Panc1 (cell line): ENCODE measurements around the gene GPR26. TPM values are rescaled to one million over a fixed set of nuclear protein-coding genes. Genes with fewer than 3 reads are reported as not detected.

Experiments used
- ATAC-seq: fragments of 200-7000 bp; cut with Tn5 transposase; 2 replicates; pipeline ENCODE4 v1.9.1; 2020; ENCODE audit warnings: mild to moderate bottlenecking, moderate library complexity
- BruUV-seq: library from RNA; stranded (reverse); fragments of 400-500 nt; replicated peaks from 2 replicates; lab custom pipeline; 2021; lab: Mats Ljungman, UMichigan
- CTCF ChIA-PET: fragments of 300-600 bp; sonication (Branson Sonifier 250); formaldehyde crosslinking; loops from one replicate; lab custom pipeline; 2022; ENCODE audit warnings: antibody characterized with exemption; lab: Charles Lee
- POLR2A ChIA-PET: fragments of 300-600 bp; sonication (Branson Sonifier 250); formaldehyde crosslinking; loops from one replicate; lab custom pipeline; 2022; ENCODE audit warnings: antibody characterized with exemption; lab: Charles Lee
- DNase-seq: peaks from one replicate; pipeline ENCODE4 v3.0.0-alpha.2; 2010; ENCODE audit warnings: low read depth, low spot score
- H3K27ac ChIP-seq: 2 replicates; pipeline ENCODE4 v1.5.1; 2011; ENCODE audit warnings: mild to moderate bottlenecking, low read length, inconsistent platforms
- H3K27me3 ChIP-seq: fragments of 200-500 bp; sonication (Bioruptor generic); 2 replicates; pipeline ENCODE4 v1.6.0; 2014; ENCODE audit warnings: low read length, inconsistent platforms; ENCODE audit not compliant: control insufficient read depth, insufficient read depth
- H3K36me3 ChIP-seq: fragments of 200-500 bp; sonication (Bioruptor generic); 2 replicates; pipeline ENCODE4 v1.5.1; 2014; ENCODE audit warnings: inconsistent platforms, mild to moderate bottlenecking, low read length, moderate library complexity; ENCODE audit not compliant: control insufficient read depth, insufficient read depth
- H3K4me1 ChIP-seq: 2 replicates; pipeline ENCODE4 v1.5.1; 2011; ENCODE audit warnings: inconsistent platforms, mild to moderate bottlenecking, low read length, moderate library complexity; ENCODE audit not compliant: control insufficient read depth, insufficient read depth
- H3K4me3 ChIP-seq, 2 experiments: 2 replicates each; pipeline ENCODE4 v1.5.1; 2011 to 2012; ENCODE audit warnings: low read depth in 2 of 2, low read length in 2 of 2, mild to moderate bottlenecking in 2 of 2, inconsistent platforms in 1 of 2, moderate library complexity in 1 of 2
- H3K9me3 ChIP-seq: fragments of 200-500 bp; sonication (Bioruptor generic); 2 replicates; pipeline ENCODE4 v1.5.1; 2014; ENCODE audit warnings: low read depth, mild to moderate bottlenecking, inconsistent platforms, low read length, moderate library complexity; ENCODE audit not compliant: control insufficient read depth, insufficient read depth
- CTCF ChIP-seq: fragments of 450-650 bp; IDR thresholded peaks from 2 replicates; pipeline ENCODE4 v1.5.1; 2017; ENCODE audit warnings: mild to moderate bottlenecking
- POLR2AphosphoS5 ChIP-seq: IDR thresholded peaks from 2 replicates; pipeline ENCODE4 v1.6.1; 2012; ENCODE audit warnings: mild to moderate bottlenecking, low read depth, low read length, moderate library complexity
- REST ChIP-seq, 2 experiments: IDR thresholded peaks; 2 replicates each; pipeline ENCODE4 v1.6.1; 2011 to 2012; ENCODE audit warnings: low read depth in 2 of 2, control low read depth in 1 of 2, low read length in 1 of 2, mild to moderate bottlenecking in 1 of 2, moderate library complexity in 1 of 2; ENCODE audit not compliant: insufficient read depth in 1 of 2
- SIN3A ChIP-seq: IDR thresholded peaks from 2 replicates; pipeline ENCODE4 v1.6.1; 2012; ENCODE audit warnings: low read depth, mild to moderate bottlenecking, low read length, moderate library complexity, borderline replicate concordance; ENCODE audit not compliant: insufficient read depth
- TCF7L2 ChIP-seq: IDR thresholded peaks from 2 replicates; pipeline ENCODE4 v1.6.1; 2011; ENCODE audit warnings: mild to moderate bottlenecking, low read depth, low read length, inconsistent platforms
- in situ Hi-C: cut with HindIII; loops from 2 replicates; pipeline ENCODE4 v1.10.0; 2016; ENCODE audit warnings: low sequenced_read_pairs, low pct_unique_long_range_greater_than_20kb
- intact Hi-C: fragments of 100-400 bp; cut with micrococcal nuclease; formaldehyde crosslinking; loops from one replicate; pipeline ENCODE4 v1.10.0; 2022; ENCODE audit not compliant: unreplicated experiment
- total RNA-seq: library from RNA; stranded (reverse); gene quantifications from one replicate; pipeline ENCODE4 v1.2.1, GENCODE V29; 2021; ENCODE audit not compliant: unreplicated experiment

Gene GPR26
- total RNA-seq, 1 experiment from 2014 or later = not detected

GRCh38 chr10:123649676-123650075 lies 16.5 kb upstream of the GPR26 start:
- no peak overlapping the region for H3K27ac ChIP-seq
- TF ChIP-seq SIN3A = no peak
- TF ChIP-seq TCF7L2 = no peak
- TF ChIP-seq REST (IDR thresholded peaks at IDR 0.05; ENCODE audit: insufficient read depth in 1 of 2, low read depth in 2 of 2, low read length in 1 of 2) = no peak
- TF ChIP-seq POLR2AphosphoS5 = no peak
- TF ChIP-seq CTCF = no peak
- in situ Hi-C loops (no loop called here), intact Hi-C loops (no loop called here)
- H3K36me3 ChIP-seq = no peaks in the 10 kb centered on the region
- peaks cover 22% of the 10 kb centered on the region for H3K27me3 ChIP-seq
- no peak for DNase-seq
- H3K4me3 ChIP-seq = no peak overlapping the region
- ChIA-PET CTCF (no interaction called here), POLR2A (interaction anchor here (0.7 kb wide), 1 partner anchor 56 kb away, joined by 10 read pairs; no protein-coding TSS in a partner anchor)
- no peaks in the 10 kb centered on the region for H3K4me1 ChIP-seq
- H3K9me3 ChIP-seq = no peaks in the 10 kb centered on the region
- ATAC-seq = no peak
- BruUV-seq = no TSS peak

- TF ChIP-seq REST (IDR thresholded peaks at IDR 0.05; ENCODE audit: insufficient read depth in 1 of 2, low read depth in 2 of 2, low read length in 1 of 2) (no peak), CTCF (no peak), TCF7L2 (no peak), SIN3A (no peak), POLR2AphosphoS5 (no peak)
Observed at GRCh38 chr10:123651421-123652047, 14.6 kb upstream of the GPR26 start.

More at GRCh38 chr10:123651421-123652047, 14.6 kb upstream of the GPR26 start:
- Histone ChIP-seq H3K4me3 (no peak overlapping the region), H3K36me3 (no peaks in the 10 kb centered on the region), H3K4me1 (no peaks in the 10 kb centered on the region), H3K9me3 (no peaks in the 10 kb centered on the region), H3K27me3 (peaks cover 25% of the 10 kb centered on the region), H3K27ac (no peak overlapping the region)
- in situ Hi-C loops (no loop called here), intact Hi-C loops (no loop called here)
- ATAC-seq = no peak
- ChIA-PET CTCF (no interaction called here), POLR2A (no interaction called here)
- DNase-seq = no peak
- BruUV-seq = no TSS peak
